ENCODE results near the gene TMED10.

GRCh38 chr14:75098212-75098611 lies 78.2 kb downstream of the TMED10 start:
- TF ChIP-seq POLR2AphosphoS5 (IDR thresholded peaks at IDR 0.05; ENCODE audit: low read depth, low read length): no peak
- no peak for TF ChIP-seq CTCF (IDR thresholded peaks at IDR 0.05)
- no peak for TF ChIP-seq MAX (IDR thresholded peaks at IDR 0.05; ENCODE audit: low read depth)
- no peak for TF ChIP-seq GATA2 (CRISPR knock-in tag; IDR thresholded peaks at IDR 0.05)
- no peak for TF ChIP-seq RFX5 (IDR thresholded peaks at IDR 0.05; ENCODE audit: low read length)
- TF ChIP-seq EP300 (IDR thresholded peaks at IDR 0.05; ENCODE audit: borderline replicate concordance in 1 of 2, low read depth in 1 of 2, low read length in 1 of 2): no peak
- TF ChIP-seq TAF1 (IDR thresholded peaks at IDR 0.05; ENCODE audit: borderline replicate concordance, low read depth, low read length): no peak
- no peak for TF ChIP-seq IRF3 (IDR thresholded peaks at IDR 0.05; ENCODE audit: low read depth, low read length)
- no peak for TF ChIP-seq FOXJ3 (CRISPR knock-in tag; IDR thresholded peaks at IDR 0.05)
- TF ChIP-seq TCF12 (IDR thresholded peaks at IDR 0.05): no peak
- TF ChIP-seq GABPA (IDR thresholded peaks at IDR 0.05; ENCODE audit: low read depth): no peak
